Epithelial cell of esophagus (primary cell): Measurements from ENCODE around the gene GLCCI1.
A peak's percentile ranks its signal among the peaks of the same experiment; 100 is the strongest.

ENCODE experiments used
- DNase-seq: peaks from one replicate; pipeline ENCODE4 v3.0.0; 2010; ENCODE audit warnings: low read depth
- H3K4me3 ChIP-seq: 2 replicates; pipeline ENCODE4 v1.5.1; 2011; ENCODE audit warnings: mild to moderate bottlenecking, low read length, control low read depth
- CTCF ChIP-seq: IDR thresholded peaks from 2 replicates; pipeline ENCODE4 v1.5.1; 2011; ENCODE audit warnings: low read depth, mild to moderate bottlenecking, low read length, control low read depth, inconsistent platforms; ENCODE audit not compliant: insufficient read depth; ENCODE audit errors: missing control alignments

Gene GLCCI1

GRCh38 chr7:7959979-7960670 is 8.5 kb upstream of the GLCCI1 start:
- H3K4me3 ChIP-seq, result no peak overlapping the region
- no peak for DNase-seq
- no peak for TF ChIP-seq CTCF

- DNase-seq, result no peak
- no peak for TF ChIP-seq CTCF
- H3K4me3 ChIP-seq, result no peak overlapping the region
These were observed 5.7 kb upstream of the GLCCI1 start for GRCh38 chr7:7962851-7963250.

- TF ChIP-seq CTCF, result no peak
- DNase-seq, result no peak
- H3K4me3 ChIP-seq, result no peak overlapping the region
These were observed 4.3 kb upstream of the GLCCI1 start for GRCh38 chr7:7964250-7964649.

GRCh38 chr7:7964691-7965090 is 3.9 kb upstream of the GLCCI1 start:
- no peak for TF ChIP-seq CTCF
- no peak overlapping the region for H3K4me3 ChIP-seq
- no peak for DNase-seq

GRCh38 chr7:7965301-7965700 is 3.3 kb upstream of the GLCCI1 start:
- no peak for DNase-seq
- no peak for TF ChIP-seq CTCF
- no peak overlapping the region for H3K4me3 ChIP-seq

- DNase-seq, result no peak
- H3K4me3 ChIP-seq, result no peak overlapping the region
- no peak for TF ChIP-seq CTCF
These were observed 2.4 kb upstream of the GLCCI1 start for GRCh38 chr7:7966141-7966734.

GRCh38 chr7:7967886-7968543 is 581 bp upstream of the GLCCI1 start:
- H3K4me3 ChIP-seq, result peak overlapping the region; percentile 72
- no peak for DNase-seq
- TF ChIP-seq CTCF, result no peak
